NT2/D1 (cell line): Measurements from ENCODE around the gene RASGRP1.

Source experiments
- DNase-seq: peaks from one replicate; pipeline ENCODE4 v3.0.0-alpha.2; 2011; ENCODE audit warnings: low read depth, low spot score
- H3K27me3 ChIP-seq: 2 replicates; pipeline ENCODE4 v1.6.0; 2011; ENCODE audit warnings: mild to moderate bottlenecking; ENCODE audit not compliant: insufficient read length, insufficient read depth
- H3K36me3 ChIP-seq: 2 replicates; pipeline ENCODE4 v1.6.1; 2011; ENCODE audit warnings: mild to moderate bottlenecking, low read length, mixed read lengths; ENCODE audit not compliant: insufficient read depth, insufficient read length
- H3K4me1 ChIP-seq: 2 replicates; pipeline ENCODE4 v1.5.1; 2011; ENCODE audit not compliant: insufficient read depth, insufficient read length
- H3K4me3 ChIP-seq: 2 replicates; pipeline ENCODE4 v1.5.1; 2011; ENCODE audit warnings: low read depth; ENCODE audit not compliant: insufficient read length
- H3K9ac ChIP-seq: 2 replicates; pipeline ENCODE4 v1.6.0; 2011; ENCODE audit warnings: low read depth; ENCODE audit not compliant: insufficient read length
- H3K9me3 ChIP-seq: 2 replicates; pipeline ENCODE4 v1.5.1; 2011; ENCODE audit warnings: mild to moderate bottlenecking, low read length; ENCODE audit not compliant: insufficient read depth
- SUZ12 ChIP-seq: IDR thresholded peaks from 2 replicates; pipeline ENCODE4 v1.6.1; 2011; ENCODE audit not compliant: insufficient read length, insufficient read depth; ENCODE audit errors: extremely low read depth
- YY1 ChIP-seq: IDR thresholded peaks from 2 replicates; pipeline ENCODE4 v1.6.1; 2011; ENCODE audit not compliant: insufficient read length, insufficient read depth
- ZNF274 ChIP-seq: IDR thresholded peaks from 2 replicates; pipeline ENCODE4 v1.6.1; 2011; ENCODE audit warnings: mild to moderate bottlenecking, low read depth, low read length

The RASGRP1 gene

DNA sequence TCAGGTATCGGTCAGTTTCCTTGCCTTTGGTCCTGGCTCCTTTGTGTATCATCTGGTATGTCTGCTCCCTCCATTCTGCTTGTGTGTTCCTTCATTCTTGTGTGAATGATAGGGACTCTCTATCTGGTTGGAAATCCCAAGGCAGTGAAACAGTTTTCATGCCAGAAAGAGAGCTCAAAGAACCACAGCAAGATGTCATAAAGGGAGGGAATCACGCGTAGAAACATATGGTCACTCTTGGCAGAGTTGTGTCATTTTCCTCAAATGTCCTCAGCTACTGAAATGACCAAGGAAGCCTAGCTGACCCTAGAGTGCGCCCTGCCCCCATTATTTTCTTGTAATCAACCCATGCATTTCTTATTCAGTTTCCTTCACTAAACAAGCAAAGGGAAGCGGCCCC is 48.0 kb downstream of the RASGRP1 start:
- DNase-seq, result no peak
- H3K4me1 ChIP-seq, result peaks cover 6% of the 10 kb centered on the region
- no peaks in the 10 kb centered on the region for H3K36me3 ChIP-seq
- no peak overlapping the region for H3K4me3 ChIP-seq
- no peak overlapping the region for H3K9ac ChIP-seq
- no peaks in the 10 kb centered on the region for H3K27me3 ChIP-seq
- H3K9me3 ChIP-seq, result no peaks in the 10 kb centered on the region
- TF ChIP-seq SUZ12 (no peak), ZNF274 (no peak), YY1 (no peak)

DNA sequence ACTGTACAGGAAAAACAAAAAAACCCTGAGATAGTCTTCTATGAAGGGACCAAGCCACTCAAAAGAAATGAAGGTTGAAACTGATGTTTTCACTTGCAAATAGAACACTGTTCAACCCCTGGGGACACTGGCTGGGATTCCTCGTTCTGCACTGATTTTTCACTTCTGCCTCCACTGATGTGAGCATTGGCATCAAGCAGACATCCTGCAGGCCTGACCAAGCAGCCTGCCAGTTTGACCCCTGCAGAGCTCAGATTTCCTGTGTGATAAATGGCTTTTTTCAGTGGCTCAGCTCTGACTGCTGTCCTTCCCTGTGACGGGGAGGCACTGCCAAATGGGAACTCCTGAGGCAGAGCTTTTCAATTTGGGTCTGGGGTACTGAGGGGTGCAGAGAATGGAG is 50.0 kb downstream of the RASGRP1 start:
- Histone ChIP-seq H3K36me3 (no peaks in the 10 kb centered on the region), H3K4me3 (no peak overlapping the region), H3K9me3 (no peaks in the 10 kb centered on the region), H3K4me1 (peaks cover 6% of the 10 kb centered on the region), H3K27me3 (no peaks in the 10 kb centered on the region), H3K9ac (no peak overlapping the region)
- TF ChIP-seq YY1 (no peak), SUZ12 (no peak), ZNF274 (no peak)
- DNase-seq, result no peak

DNA sequence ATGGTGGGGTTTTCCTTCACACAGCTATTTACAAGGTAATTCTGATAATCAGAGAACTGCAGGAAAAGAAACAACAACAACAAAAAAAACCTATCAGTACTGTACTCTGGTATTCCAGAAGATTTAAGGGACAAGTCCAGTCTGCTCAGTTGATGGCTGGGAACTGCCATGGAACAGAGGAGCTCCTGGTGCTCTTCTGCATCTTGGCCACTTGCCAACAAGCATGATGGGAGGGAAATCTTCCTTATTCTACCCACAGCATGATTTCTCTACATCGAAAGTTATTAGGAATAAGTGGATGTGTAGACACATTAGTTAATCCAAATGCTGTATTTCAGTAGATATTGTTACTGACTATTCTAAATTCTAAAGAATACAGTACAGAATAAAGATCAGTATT is 51.7 kb downstream of the RASGRP1 start:
- Histone ChIP-seq H3K27me3 (no peaks in the 10 kb centered on the region), H3K36me3 (no peaks in the 10 kb centered on the region), H3K9me3 (no peaks in the 10 kb centered on the region), H3K4me3 (no peak overlapping the region), H3K9ac (no peak overlapping the region), H3K4me1 (peaks cover 5% of the 10 kb centered on the region)
- TF ChIP-seq SUZ12 (no peak), ZNF274 (no peak), YY1 (no peak)
- no peak for DNase-seq

DNA sequence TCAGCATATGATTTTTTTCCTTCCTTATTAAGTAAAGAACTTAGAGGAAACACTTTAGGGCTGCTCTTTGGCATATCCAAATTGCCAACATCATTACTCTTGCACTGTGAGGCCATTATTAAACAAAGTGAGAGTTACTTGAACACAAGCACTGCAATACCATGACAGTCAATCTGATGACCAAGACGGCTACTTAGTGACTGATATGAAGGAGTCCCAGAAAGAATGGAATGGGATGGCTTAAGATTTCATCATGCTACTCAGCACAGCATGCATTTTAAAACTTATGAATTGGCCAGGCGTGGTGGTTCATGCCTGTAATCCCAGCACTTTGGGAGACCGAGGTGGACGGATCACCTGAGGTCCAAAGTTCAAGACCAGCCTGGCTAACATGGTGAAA is 55.5 kb downstream of the RASGRP1 start:
- DNase-seq, result no peak
- no peak for TF ChIP-seq SUZ12
- no peak for TF ChIP-seq ZNF274
- no peak for TF ChIP-seq YY1
- Histone ChIP-seq H3K36me3 (no peaks in the 10 kb centered on the region), H3K9ac (no peak overlapping the region), H3K9me3 (no peaks in the 10 kb centered on the region), H3K4me3 (no peak overlapping the region), H3K4me1 (no peaks in the 10 kb centered on the region), H3K27me3 (no peaks in the 10 kb centered on the region)

DNA sequence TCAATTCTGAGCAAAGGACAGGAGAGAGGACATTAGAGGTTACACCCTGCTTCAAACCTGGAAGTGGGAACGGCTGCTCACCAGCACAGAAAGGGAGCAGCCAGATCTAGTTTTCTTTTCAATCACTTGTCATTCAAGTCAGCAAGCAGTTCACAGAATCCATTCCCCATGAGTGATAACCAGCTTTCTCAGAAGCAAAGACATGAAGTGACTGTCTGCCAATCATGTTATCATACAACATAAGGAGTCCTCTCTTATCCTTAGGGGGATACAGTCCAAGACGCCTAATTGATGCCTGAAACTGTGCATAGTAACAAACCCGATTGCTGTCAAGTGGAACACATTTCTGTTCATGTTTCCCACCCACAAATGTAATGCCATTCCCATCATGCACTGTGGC is 56.0 kb downstream of the RASGRP1 start:
- Histone ChIP-seq H3K4me1 (no peaks in the 10 kb centered on the region), H3K27me3 (no peaks in the 10 kb centered on the region), H3K9me3 (no peaks in the 10 kb centered on the region), H3K36me3 (no peaks in the 10 kb centered on the region), H3K9ac (no peak overlapping the region), H3K4me3 (no peak overlapping the region)
- TF ChIP-seq SUZ12 (no peak), ZNF274 (no peak), YY1 (no peak)
- no peak for DNase-seq

DNA sequence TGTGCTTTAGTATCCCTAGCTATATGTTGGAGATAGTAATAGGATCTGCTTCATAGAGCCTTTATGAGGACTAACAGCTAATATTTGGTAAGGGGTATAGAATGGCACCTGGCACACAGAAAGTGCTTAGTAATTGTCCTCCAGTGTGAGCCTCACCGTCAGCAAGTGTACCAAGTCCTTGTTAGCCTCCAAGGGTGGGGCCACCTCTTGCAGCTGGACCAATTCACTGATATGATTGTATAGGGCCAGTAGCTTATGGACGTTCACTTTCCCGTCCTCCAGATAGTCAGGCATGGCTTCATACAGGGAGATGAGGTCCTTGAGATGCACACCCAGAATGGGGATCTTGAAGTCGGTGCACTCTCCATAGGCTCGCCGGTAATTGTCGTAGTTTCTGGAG is 57.0 kb downstream of the RASGRP1 start:
- TF ChIP-seq SUZ12 (no peak), YY1 (no peak), ZNF274 (no peak)
- H3K4me1 ChIP-seq, result no peaks in the 10 kb centered on the region
- H3K4me3 ChIP-seq, result no peak overlapping the region
- H3K36me3 ChIP-seq, result no peaks in the 10 kb centered on the region
- no peak for DNase-seq
- no peaks in the 10 kb centered on the region for H3K27me3 ChIP-seq
- no peak overlapping the region for H3K9ac ChIP-seq
- no peaks in the 10 kb centered on the region for H3K9me3 ChIP-seq

DNA sequence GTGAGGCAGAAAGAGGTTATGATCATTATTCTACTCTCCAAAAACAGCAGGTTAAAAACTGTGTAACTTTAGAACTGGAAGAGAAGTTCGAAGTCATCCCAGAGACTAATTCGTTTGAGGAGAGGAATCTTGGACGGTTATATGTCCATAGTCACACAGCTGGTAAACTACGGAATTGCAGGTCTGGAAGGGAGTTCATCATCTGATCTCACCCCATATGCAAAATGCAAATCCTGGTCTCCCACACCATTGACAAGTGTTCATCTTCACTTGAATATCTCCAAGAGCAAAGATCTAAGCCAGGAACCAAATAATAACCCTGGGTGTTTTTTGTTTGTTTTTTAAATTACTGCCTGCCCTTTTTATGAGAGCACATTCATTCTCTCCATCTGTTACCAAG is 57.6 kb downstream of the RASGRP1 start:
- no peaks in the 10 kb centered on the region for H3K27me3 ChIP-seq
- H3K4me3 ChIP-seq, result no peak overlapping the region
- no peaks in the 10 kb centered on the region for H3K9me3 ChIP-seq
- H3K9ac ChIP-seq, result no peak overlapping the region
- H3K4me1 ChIP-seq, result no peaks in the 10 kb centered on the region
- no peak for DNase-seq
- H3K36me3 ChIP-seq, result no peaks in the 10 kb centered on the region
- TF ChIP-seq ZNF274 (no peak), YY1 (no peak), SUZ12 (no peak)

DNA sequence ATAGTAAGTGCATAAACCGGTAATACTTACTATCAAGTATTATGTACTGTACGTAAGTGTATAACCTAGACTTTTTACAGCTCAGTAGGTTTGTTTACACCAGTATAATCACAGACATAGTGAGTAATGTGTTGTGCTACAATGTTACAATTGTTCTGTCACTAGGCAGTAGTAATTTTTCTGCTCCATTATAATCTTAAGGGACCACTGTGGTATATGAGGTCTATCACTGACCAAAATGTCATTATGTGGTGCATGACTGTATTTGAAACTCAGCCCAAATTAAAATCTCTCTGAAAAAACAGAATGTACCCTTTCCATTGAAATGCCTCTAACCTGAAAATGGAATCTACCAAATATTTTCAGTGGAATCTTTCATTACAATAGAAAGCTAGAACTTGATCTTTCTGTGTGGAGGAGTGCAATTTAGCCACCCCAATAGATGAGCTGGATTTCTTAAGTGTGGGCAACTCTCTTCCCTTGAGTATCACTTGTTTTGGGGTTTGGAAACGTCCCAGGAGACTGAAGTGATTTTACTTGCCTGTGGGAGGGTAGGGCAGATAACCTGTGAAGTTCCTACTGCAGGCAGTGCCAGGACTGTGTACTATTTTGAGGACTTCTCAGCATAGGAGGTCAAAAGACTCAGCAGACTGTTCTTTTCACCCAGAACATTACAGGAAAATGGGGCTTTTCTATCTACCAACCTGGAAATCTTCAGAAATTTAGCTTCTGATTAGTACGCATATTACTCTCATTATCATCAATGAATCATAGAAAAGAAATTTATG is 59.7 kb downstream of the RASGRP1 start:
- H3K4me3 ChIP-seq, result no peak overlapping the region
- H3K36me3 ChIP-seq, result no peaks in the 10 kb centered on the region
- no peaks in the 10 kb centered on the region for H3K27me3 ChIP-seq
- DNase-seq, result no peak
- no peak overlapping the region for H3K9ac ChIP-seq
- TF ChIP-seq SUZ12 (no peak), ZNF274 (no peak), YY1 (no peak)
- no peaks in the 10 kb centered on the region for H3K4me1 ChIP-seq
- H3K9me3 ChIP-seq, result no peaks in the 10 kb centered on the region
